ENCODE measurements around the gene ACTL6B. TPM values are rescaled to one million over a fixed set of nuclear protein-coding genes. Genes with fewer than 3 reads are reported as not detected.
A peak's percentile ranks its signal among the peaks of the same experiment; 100 is the strongest.
"Not testable (repeated sequence)": the region's sequence is repeated elsewhere in the genome, so short reads cannot be mapped to it uniquely, and the experiment has no call there.

ACTL6B gene
- total RNA-seq, 1 experiment from 2014 or later = not detected

DNA sequence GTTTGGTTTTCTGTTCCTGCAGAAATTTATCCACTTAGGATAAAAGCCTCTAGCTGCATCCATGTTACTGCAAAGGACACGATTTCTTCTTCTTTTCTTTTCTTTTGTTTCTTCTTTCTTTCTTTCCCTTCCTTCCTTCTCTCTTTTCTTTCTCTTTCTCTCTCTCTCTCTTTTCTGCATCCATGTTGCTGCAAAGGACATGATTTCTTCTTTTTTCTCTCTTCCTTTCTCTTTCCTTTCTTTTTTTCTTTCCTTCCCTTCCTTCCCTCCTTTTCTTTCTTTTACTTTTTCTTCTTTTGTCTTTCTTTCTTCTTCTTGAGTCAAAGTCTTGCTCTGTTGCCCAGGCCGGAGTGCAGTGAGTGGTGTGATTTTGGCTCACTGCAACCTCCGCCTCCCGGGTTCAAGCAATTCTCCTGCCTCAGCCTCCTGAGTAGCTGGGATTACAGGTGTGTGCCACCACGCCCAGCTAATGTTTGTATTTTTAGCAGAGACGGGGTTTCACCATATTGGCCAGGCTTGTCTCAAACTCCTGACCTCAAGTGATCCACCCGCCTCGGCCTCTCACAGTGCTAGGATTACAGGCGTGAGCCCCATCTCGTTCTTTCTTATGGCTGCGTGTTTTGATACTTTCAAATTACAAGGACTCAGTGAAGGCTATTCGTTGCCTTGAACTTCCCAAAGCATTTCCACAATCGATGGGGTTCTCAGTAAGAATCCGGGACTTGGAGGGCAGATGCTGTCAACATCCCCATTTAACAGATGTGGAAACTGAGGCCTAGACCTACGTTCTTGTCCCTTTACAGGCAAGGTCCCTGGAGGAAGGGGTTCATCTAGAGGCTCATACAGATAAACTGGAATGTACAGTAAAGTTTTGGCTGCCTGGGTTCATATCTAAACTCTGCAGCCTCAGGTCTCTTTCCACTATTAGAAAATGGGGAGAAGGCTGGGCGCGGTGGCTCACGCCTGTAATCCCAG is 15.4 kb upstream of the ACTL6B start:
- DNase-seq (ENCODE audit: low read depth) = no peak

DNA sequence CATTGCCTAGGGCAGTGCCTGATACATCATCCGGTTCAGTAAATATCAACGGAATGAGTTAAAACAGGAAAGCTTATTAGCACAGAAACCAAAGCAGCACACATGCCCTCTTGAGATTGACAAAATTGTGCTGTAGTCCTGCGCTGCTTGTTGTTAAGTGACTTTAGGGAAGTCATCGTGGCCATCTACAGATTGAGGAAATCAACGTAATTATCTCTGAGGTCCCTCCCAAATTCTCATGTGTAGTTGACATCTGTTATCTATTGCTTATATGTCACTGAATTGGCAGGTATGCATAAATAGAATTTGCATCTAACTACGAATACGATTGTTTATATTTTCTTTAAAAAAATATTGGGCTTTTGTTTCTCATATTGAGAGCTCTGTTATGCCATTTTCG is 13.8 kb upstream of the ACTL6B start:
- DNase-seq (ENCODE audit: low read depth) = no peak

DNA sequence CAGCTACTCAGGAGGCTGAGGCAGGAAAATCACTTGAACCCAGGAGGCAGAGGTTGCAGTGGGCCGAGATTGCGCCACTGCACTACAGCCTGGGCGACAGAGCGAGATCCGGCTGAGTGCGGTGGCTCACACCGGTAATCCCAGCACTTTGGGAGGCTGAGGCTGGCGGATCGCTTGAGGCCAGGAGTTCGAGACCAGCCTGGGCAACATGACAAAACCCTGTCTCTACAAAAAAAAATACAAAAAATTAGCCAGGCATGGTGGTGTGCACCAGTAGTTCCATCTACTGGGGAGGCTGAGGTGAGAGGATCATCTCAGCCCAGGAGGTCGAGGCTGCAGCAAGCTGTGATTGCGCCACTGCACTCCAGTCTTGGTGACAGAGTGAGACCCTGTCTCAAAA is 12.9 kb upstream of the ACTL6B start:
- not testable (repeated sequence) for DNase-seq (ENCODE audit: low read depth)

DNA sequence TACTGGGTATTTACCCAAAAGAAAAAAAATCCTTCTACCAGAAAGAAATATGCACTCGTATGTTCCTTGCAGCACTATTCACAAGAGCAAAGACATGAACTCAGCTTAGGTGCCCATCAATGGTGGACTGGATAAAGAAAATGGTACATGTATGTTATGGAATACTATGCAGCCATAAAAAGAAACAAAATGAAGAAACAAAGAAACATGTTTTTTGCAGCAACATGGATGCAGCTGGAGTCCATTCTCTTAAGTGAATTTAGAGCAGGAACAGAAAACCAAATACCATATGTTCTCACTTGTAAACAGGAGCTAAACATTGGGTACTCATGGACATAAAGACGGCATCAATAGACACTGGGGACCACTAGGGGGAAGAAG is 11.8 kb upstream of the ACTL6B start:
- no peak for DNase-seq (ENCODE audit: low read depth)

DNA sequence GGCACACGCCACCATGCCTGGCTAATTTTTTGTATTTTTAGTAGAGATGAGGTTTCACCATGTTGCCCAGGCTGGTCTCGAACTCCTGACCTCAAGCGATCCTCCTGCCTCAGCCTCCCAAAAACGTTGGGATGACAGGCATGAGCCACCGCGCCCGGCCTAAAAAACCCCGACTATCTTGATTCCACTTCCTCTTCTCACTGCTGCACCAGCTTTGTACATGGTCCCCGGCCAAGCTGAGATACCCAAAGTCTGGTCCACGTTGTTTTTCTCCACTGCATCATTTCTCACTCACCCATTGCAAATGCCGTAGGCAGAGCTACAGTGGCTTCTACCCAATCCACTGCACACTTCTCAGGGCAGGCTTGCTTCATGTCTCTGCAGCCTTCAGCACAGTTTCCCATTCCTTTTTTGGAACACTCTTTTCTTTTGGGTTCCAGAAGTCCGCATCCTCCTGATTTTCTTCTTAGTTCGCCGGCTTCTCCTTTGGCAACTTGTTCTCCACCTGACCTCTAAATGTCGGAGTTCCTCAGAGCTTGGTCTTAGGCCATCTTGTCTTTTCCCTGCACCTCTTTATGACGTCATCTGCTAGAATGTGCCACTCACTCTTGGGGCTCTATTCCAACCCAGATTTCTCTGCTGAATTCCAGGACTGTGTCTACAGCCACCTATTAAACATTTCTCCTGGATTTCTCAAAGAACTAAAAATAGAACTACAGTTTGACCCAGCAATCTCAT is 11.3 kb upstream of the ACTL6B start:
- no peak for DNase-seq (ENCODE audit: low read depth)

DNA sequence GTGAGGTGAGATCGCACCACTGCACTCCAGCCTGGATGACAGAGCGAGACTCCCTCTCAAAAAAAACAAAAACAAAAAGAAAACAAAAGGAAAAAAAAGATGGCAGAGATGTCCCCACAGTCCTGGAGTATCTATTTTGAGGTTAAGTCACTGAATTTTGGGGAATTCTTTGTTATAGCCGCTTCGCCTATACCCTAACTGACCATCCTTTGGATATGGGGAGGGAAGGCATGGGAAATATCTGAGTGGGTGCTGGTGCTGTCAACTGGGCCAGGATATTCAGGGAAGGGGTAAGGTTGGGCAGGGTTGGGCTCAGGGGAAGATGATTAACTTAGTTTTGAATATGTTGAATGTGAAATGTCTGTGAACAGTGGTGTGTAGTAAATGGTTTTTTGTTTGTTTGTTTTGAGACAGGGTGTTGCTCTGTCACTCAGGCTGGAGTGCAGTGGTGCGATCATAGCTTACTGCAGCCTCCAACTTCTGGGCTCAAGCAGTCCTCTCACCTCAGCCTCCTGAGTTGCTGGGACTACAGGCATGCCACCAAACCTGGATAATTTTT is 9.0 kb upstream of the ACTL6B start:
- DNase-seq (ENCODE audit: low read depth) = no peak

DNA sequence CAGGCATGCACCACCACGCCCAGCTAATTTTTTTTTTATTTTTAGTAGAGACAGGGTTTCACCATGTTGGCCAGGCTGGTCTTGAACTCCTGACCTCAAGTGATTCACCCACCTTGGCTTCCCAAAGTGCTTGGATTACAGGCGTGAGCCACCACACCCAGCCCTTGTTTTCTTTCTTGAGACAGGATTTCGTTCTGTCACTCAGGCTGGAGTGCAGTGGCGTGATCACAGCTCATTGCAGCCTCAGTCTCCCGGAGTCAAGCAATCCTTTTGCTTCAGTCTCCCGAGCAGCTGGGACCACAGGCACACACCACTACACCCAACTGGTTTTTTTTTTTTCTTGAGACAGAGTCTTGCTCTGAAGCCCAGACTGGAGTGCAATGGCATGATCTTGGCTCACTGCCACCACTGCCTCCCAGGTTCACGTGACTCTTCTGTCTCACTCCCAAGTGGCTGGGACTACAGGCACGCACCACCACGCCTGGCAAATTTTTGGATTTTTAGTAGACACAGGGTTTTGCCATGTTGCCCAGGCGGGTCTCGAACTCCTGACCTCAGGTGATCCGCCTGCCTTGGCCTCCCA is 6.0 kb upstream of the ACTL6B start:
- not testable (repeated sequence) for DNase-seq (ENCODE audit: low read depth)

DNA sequence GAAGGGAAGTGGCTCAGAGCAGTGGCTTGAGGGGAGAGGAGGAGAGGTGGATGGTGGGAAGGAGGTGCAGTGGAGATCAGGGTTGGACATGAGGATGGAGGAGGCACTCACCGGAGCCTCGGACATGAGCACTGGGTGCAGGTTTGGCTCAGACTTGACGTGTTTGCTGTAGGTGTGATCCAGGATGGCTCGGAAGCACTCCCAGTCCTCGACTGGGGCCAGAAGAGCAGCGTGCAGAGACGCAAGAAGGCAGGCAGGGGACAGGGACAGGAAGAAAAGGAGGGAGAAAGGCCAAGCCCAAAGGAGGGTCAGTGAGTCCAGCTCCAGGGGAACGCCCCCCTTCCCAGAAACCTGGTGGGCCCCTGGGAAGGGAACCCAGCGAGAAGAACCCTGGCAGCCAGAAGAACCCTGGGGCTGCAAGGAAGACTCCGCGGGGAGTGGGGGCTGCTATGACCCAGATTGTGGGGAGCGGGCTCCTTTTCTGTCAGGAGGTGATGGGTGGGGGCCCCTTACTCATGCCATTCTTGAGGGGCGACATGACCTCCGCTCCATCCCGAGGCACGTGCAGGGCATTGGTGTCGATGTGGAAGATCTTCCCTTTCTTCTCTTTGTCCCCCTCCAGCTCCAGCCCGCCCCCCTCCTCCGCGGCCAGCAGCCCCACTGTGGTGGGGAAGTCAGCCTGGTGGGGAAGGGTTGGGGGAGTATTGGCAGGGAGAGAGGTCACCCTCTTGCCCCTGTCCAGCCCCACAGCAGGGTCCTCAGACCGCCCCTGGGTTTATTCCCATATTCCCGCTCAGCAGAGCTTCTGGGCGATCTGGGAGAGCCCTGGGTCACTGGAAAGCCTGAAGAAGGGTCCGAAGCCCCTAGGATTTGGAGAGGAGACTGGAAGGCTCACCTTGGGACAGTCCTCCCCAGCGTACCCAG is 1.1 kb downstream of the ACTL6B start:
- DNase-seq (ENCODE audit: low read depth) = no peak

DNA sequence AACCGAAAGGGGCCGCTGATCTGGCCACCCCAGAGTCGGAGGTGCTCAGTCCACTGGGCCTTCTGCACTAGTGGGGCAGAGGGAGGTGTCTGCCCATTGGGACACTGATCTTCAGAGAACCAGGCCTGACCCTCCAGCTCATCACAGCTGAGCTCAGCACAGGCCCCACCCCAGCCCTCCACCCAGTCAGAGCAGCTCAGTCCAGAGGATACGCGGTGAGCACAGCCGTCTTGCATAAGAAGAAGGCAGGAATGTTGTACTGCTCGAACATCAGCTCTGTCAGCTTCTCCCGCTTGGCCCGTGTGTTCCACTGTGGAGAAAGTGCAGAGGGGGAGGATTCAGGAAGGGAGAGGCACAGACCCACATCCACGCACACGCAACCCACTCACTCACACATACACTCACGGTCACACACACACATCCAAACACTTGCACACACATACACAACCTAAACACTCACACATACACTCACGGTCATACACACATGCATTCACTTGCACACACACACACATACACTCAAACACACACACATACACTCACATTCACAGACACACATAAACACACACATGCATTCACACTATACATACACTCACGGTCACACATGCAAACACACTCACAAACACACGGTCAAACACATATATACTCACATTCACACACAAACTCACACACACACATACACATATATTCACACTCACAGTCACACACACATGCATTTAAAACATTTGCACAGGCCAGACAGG is 6.3 kb downstream of the ACTL6B start:
- DNase-seq (ENCODE audit: low read depth) = no peak

DNA sequence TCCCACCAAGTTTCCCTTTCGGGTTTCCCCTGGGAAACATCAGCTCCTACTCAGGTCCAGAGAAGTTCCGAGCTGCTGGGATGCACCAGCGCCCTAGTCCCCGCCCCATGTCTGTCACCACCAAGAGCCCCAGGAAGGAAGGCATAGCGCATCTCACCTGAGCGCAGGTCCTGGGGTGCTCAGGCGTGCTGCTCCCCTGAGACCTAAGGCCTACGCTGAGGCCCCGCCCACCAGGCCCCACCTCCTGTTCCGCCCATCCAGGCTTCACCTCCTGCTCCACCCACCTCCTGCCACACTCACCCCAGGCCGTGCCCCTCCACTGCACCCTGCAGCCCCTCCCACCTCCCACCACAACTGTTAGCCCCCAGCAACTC is 13.7 kb downstream of the ACTL6B start:
- DNase-seq (ENCODE audit: low read depth) = peak; percentile 48

DNA sequence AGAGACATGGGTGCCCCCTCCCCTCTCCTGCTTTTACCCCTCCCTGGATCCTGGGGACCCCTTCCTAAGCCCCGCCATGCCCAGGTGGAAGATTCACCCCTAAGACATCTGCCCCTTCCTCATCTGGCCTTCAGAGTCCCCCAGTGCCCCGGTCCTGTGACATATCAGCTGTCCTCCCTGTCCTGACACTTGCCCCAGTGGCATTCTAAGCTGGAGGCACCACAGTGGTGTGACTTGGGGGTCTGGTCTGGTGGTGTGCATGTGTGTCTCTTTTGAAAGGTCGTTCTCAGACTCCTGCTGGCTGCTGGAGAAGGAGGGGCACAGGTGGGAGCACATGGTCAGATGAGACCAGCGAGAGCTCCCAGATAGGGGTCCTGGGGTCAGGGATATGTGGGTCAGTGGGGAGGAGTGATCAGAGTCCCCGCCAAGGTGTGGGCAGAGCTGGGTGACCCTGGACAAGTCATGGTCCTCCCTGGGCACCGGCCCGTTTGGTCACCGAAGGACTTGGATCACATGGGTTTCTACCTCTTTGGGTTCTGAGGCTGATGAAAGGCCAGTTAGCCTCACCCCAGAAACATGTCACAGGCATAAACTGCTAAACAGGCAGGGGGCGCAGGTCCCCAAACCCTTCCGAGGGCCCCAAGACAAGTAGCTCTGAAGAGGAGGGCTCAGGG is 14.3 kb downstream of the ACTL6B start:
- DNase-seq (ENCODE audit: low read depth) = no peak

DNA sequence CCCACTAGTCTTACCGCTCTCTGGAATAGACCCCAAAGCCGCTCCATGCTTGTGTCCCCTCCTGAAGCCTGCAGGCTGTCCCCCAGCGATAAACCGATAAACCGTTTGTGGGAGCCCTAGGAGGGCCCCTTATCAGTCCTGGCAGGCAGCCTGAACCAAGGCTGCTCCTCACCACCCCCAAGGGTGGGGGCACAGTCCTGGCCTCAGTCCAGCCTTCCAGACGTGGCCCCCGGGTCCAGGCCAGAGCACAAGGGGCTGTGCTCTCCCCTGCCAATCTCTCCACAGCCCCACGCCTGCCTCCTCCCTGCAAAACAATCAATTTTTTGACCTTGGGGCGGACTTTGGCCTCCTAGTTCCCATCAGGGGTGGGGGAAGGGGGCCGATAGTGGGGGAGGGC is 14.8 kb downstream of the ACTL6B start, which contains the start of gene TFR2:
TSS of gene TFR2 (minus strand) at position 90 of the 397 bp plus-strand sequence. CDS start at position 47, 43 bp downstream.
- no peak for DNase-seq (ENCODE audit: low read depth)

DNA sequence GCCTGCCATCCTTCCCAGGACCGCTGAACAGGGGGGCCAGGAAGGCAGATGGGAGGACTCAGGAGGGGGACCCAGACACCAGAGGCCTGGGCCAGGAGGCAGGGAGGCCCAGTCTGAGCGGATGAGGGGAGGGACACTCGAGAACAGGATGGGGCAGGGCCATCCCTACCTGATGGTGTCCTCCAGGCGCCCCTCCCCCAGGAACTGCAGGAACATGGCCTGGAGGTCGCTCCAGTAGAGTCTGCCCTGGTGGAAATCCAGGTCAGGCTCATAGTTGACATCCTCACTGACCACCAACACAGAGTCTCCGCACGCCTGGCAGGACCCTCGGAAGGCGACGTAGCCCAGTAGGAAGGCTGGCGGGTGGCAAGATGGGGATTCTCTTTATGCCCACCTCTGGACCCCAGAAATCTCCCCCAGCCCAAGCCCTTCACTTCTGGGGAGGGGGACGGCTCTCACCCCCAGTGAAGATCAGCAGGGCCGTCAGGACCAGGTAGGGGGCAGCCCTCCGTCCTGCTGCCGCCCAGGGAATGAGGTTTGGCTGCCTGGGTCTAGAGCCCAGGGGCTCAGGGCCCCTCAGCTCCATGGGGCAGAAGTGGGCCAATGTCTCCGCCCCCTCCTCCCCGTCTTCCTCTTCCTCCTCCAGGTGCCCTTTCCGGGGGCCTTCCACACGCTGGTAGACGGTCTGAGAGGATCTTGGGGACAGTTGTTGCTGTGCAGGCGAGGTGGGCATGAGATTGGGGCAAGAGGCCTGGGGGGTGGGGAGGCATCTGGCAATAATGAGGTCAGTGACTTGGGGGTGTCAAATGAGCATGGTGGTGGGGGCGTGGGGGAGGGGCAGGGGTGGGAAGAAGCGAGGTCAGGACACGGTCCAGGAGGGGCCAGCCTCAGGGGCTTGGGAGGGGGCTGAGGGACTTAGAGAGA is 15.5 kb downstream of the ACTL6B start:
- DNase-seq (ENCODE audit: low read depth) = no peak

DNA sequence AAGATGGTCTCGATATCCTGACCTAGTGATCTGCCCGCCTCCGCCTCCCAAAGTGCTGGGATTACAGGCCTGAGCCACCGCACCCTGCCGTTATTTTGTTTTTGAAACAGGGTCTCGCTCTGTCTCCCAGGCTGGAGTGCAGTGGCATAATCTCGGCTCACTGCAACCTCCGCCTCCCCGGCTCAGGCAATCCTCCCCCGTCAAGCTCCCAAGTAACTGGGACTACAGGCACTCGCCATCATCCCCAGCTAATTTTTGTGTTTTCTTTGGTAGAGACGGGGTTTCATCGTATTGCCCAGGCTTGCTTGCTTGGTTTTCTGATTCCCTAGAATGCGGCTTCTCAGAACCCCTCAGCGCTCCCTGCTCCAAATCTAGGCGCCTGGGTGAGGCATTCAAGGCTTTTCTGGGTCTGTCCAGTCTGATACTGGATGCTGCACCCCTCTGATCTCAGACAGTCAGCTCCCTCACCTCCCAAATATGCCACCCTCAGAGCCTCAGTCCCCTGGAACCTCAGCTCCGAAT is 16.2 kb downstream of the ACTL6B start:
- no peak for DNase-seq (ENCODE audit: low read depth)

DNA sequence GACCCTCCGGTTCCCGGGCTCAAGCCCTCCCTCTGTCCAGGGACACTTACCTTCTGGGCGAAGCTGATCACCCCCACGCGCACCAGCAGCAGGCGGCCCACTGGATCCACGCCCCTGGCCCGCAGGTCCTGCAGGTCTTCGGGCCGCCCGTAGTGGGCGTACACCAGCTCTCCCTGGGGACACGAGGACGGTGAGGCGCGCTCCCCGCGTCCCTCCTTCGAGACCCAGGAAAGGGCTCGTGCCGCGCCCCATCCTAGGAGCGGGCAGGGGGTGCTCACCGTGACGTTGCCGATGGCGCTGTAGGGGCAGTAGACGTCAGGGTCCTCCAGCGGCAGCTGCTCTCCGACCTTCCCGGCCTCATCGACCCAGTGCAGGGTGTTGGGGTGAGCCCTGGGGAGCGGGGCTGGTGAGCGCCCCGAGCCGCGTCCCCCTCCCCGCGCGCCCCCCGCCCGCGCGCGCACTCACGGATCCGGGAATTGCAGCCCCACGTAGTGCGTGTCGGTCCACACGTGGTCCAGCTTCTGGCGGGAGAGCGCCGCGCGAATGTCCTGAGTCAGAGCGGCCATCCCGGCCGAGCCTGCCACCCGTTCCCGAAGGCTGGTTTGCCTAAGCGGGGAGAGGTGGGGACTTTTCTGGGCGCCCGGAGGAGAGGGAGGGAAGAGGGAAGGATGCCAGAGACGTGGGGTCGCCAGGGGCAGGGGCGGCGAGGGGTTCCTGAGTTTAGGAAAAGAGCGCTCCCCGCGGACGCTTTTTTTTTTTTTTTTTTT is 23.1 kb downstream of the ACTL6B start:
- DNase-seq (ENCODE audit: low read depth) = peak; percentile 84

DNA sequence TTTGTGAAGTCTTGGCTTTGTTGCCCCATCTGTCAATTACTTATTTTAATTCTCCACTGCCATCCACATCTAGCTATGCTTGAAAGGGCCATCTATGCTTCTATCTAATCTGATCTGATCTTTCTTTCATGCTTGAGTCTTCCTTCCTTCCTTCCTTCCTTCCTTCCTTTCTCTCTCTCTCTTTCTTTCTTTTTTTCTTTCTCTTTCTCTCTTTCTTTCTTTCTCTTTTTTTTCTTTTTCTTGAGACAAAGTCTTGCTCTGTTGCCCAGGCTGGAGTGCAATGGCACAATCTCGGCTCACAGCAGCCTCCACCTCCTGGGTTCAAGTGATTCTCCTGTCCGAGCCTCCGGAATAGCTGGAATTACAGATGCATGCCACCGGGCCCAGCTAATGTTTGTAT is 26.2 kb downstream of the ACTL6B start:
- DNase-seq (ENCODE audit: low read depth) = no peak

DNA sequence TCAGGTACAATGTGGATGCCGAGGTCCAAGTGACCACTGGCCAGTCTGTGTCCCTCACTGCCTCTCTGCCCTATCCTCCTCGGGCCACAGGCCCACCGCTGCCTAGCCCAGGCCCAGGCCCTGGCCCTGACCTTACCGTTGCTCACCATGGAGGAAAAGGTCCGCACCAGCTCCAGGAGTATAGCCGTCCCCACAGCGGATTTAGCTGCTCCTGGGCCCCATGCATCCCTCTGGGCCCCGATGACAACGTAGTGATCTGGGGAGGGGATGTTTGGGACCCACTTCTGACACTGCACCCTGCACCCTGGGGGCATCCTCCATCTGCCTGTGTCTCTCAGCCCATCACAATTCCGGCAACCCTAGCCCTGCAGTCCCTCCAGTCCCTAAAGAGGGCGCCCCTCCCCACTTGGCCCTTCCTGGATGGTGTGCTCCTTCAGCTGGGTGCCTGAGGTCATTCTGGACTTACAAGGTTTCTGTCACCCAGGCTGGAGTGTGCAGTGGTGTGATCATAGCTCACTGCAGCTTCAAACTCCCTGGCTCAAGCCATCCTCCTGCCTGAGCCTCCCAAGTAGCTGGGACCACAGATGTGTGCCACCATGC is 27.0 kb downstream of the ACTL6B start:
- DNase-seq (ENCODE audit: low read depth) = peak; percentile 78
